ENCODE measurements around the gene CD300LF. TPM values are rescaled to one million over a fixed set of nuclear protein-coding genes. Genes with fewer than 3 reads are reported as not detected.

CD300LF gene
- polyA plus RNA-seq, 3 donors = 112 to 184 (median 175) TPM

- H3K27ac Mint-ChIP-seq = peak overlapping the region in 2 of 7 donors; percentile 18 to 77
- Histone ChIP-seq H3K27me3 (ENCODE audit: control insufficient read depth in 2 of 2, insufficient read depth in 2 of 2, low read length in 2 of 2) (no peaks in the 10 kb centered on the region), H3K9me3 (replicated peaks in 1 of 2; ENCODE audit: control insufficient read depth in 1 of 2, insufficient read depth in 1 of 2, low read length in 2 of 2) (no peaks in the 10 kb centered on the region), H3K27ac (ENCODE audit: low read depth in 1 of 2, low read length in 2 of 2) (no peak overlapping the region), H4K20me1 (ENCODE audit: insufficient read depth, low read length) (peaks cover 94% of the 10 kb centered on the region), H3K9ac (ENCODE audit: insufficient read depth, low read length, poor library complexity, severe bottlenecking) (no peak overlapping the region), H2AFZ (ENCODE audit: insufficient read depth, low read depth, low read length, poor library complexity, severe bottlenecking) (no peak overlapping the region), H3K4me1 (ENCODE audit: control insufficient read depth in 1 of 2, insufficient read depth in 2 of 2, low read length in 2 of 2) (peaks cover 52 to 66% of the 10 kb centered on the region in 2 donors), H3K4me2 (replicated peaks; ENCODE audit: extremely low read depth, low read length, poor library complexity, severe bottlenecking) (no peak overlapping the region), H3K36me3 (replicated peaks in 1 of 2; ENCODE audit: control insufficient read depth in 1 of 2, insufficient read depth in 2 of 2, low read length in 2 of 2) (peaks cover 6 to 21% of the 10 kb centered on the region in 2 donors), H3K4me3 (replicated peaks in 1 of 3; ENCODE audit: low read depth in 2 of 3, low read length in 3 of 3) (no peak overlapping the region), H3K79me2 (ENCODE audit: insufficient read depth, low read length) (peaks cover 98% of the 10 kb centered on the region)
- intact Hi-C loops (cut with micrococcal nuclease) = no loop called here
- peaks cover 0 to 2% (median 0%) of the 10 kb centered on the region in 7 donors for H3K9me3 Mint-ChIP-seq
- 100% methylated on average over 4 of the region's 7 CpGs for WGBS (ENCODE audit: insufficient coverage)
- TF ChIP-seq, protein P1, sequence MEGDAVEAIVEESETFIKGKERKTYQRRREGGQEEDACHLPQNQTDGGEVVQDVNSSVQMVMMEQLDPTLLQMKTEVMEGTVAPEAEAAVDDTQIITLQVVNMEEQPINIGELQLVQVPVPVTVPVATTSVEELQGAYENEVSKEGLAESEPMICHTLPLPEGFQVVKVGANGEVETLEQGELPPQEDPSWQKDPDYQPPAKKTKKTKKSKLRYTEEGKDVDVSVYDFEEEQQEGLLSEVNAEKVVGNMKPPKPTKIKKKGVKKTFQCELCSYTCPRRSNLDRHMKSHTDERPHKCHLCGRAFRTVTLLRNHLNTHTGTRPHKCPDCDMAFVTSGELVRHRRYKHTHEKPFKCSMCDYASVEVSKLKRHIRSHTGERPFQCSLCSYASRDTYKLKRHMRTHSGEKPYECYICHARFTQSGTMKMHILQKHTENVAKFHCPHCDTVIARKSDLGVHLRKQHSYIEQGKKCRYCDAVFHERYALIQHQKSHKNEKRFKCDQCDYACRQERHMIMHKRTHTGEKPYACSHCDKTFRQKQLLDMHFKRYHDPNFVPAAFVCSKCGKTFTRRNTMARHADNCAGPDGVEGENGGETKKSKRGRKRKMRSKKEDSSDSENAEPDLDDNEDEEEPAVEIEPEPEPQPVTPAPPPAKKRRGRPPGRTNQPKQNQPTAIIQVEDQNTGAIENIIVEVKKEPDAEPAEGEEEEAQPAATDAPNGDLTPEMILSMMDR (IDR thresholded peaks at IDR 0.05) = no peak
- no peak for DNase-seq
- peaks cover 31 to 41% of the 10 kb centered on the region in 2 donors for H3K36me3 Mint-ChIP-seq
- H3K27me3 Mint-ChIP-seq (ENCODE audit: low read depth in 3 of 3) = no peaks in the 10 kb centered on the region
- peaks cover 71% of the 10 kb centered on the region for H3K4me1 Mint-ChIP-seq
- peak overlapping the region in 1 of 2 donors; percentile 49 for H3K4me3 Mint-ChIP-seq
These were observed 40.2 kb upstream of the CD300LF start for GRCh38 chr17:74752822-74753401.

DNA sequence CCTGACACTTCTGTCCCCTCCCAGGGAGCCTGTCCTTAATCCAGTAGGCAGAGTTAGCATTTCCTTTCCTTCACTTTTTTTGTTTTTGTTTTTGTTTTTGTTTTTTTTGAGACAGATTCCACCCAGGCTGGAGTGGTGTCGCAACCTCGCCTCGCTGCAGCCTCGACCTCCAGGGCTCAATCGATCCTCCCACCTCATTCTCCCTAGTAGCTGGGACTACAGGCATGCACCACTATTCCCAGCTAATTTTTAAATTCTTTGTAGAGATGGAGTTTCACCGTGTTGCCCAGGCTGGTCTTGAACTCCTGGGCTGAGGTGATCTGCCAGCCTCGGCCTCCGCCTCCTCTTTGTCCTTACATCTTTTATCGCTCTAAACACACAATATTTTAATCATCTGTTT is 39.7 kb upstream of the CD300LF start:
- no peaks in the 10 kb centered on the region for H3K27me3 ChIP-seq (ENCODE audit: control insufficient read depth in 2 of 2, insufficient read depth in 2 of 2, low read length in 2 of 2)
- Mint-ChIP-seq H3K4me3 (peak overlapping the region; percentile 49 to 100), H3K9me3 (peaks cover 0 to 2% (median 0%) of the 10 kb centered on the region in 7 donors), H3K36me3 (peaks cover 31 to 41% of the 10 kb centered on the region in 2 donors), H3K27ac (peak overlapping the region in 2 of 7 donors; percentile 22 to 77), H3K4me1 (peaks cover 71% of the 10 kb centered on the region), H3K27me3 (ENCODE audit: low read depth in 3 of 3) (no peaks in the 10 kb centered on the region)
- no peak for DNase-seq
- H3K9ac ChIP-seq (ENCODE audit: insufficient read depth, low read length, poor library complexity, severe bottlenecking) = no peak overlapping the region
- H2AFZ ChIP-seq (ENCODE audit: insufficient read depth, low read depth, low read length, poor library complexity, severe bottlenecking) = no peak overlapping the region
- intact Hi-C loops (cut with micrococcal nuclease) = no loop called here
- no CpG with 5 or more reads among the region's 9 CpGs for WGBS (ENCODE audit: insufficient coverage)
- peaks cover 52 to 66% of the 10 kb centered on the region in 2 donors for H3K4me1 ChIP-seq (ENCODE audit: control insufficient read depth in 1 of 2, insufficient read depth in 2 of 2, low read length in 2 of 2)
- TF ChIP-seq, protein P1 (IDR thresholded peaks at IDR 0.05) = no peak
- peaks cover 98% of the 10 kb centered on the region for H3K79me2 ChIP-seq (ENCODE audit: insufficient read depth, low read length)
- no peaks in the 10 kb centered on the region for H3K9me3 ChIP-seq (replicated peaks in 1 of 2; ENCODE audit: control insufficient read depth in 1 of 2, insufficient read depth in 1 of 2, low read length in 2 of 2)
- peak overlapping the region; percentile 82 for H3K4me2 ChIP-seq (replicated peaks; ENCODE audit: extremely low read depth, low read length, poor library complexity, severe bottlenecking)
- no peak overlapping the region for H3K27ac ChIP-seq (ENCODE audit: low read depth in 1 of 2, low read length in 2 of 2)
- peak overlapping the region in 1 of 3 experiments; percentile 98 for H3K4me3 ChIP-seq (replicated peaks in 1 of 3; ENCODE audit: low read depth in 2 of 3, low read length in 3 of 3)
- H3K36me3 ChIP-seq (replicated peaks in 1 of 2; ENCODE audit: control insufficient read depth in 1 of 2, insufficient read depth in 2 of 2, low read length in 2 of 2) = peaks cover 6 to 21% of the 10 kb centered on the region in 2 donors
- peaks cover 89% of the 10 kb centered on the region for H4K20me1 ChIP-seq (ENCODE audit: insufficient read depth, low read length)

All from CD14-positive monocyte (primary cell).